Chondrocyte (in vitro differentiated cells): Measurements from ENCODE around the gene CC2D1B. TPM values are rescaled to one million over a fixed set of nuclear protein-coding genes. Genes with fewer than 3 reads are reported as not detected.

ENCODE experiments used
- DNase-seq: peaks from one replicate; pipeline ENCODE4 v3.0.0; 2021; ENCODE audit warnings: mixed read lengths, low spot score
- H3K27ac Mint-ChIP-seq: one replicate; pipeline ENCODE4 v1.8.0; 2021; ENCODE audit warnings: mild to moderate bottlenecking, moderate library complexity, mixed read lengths; ENCODE audit not compliant: unreplicated experiment
- H3K27me3 Mint-ChIP-seq: 2 replicates; pipeline ENCODE4 v1.8.0; 2021; ENCODE audit warnings: low read depth, mixed read lengths
- H3K36me3 Mint-ChIP-seq: 2 replicates; pipeline ENCODE4 v1.8.0; 2021; ENCODE audit warnings: low read depth, mixed read lengths
- H3K4me1 Mint-ChIP-seq: 2 replicates; pipeline ENCODE4 v1.8.0; 2021; ENCODE audit warnings: low read depth, mild to moderate bottlenecking, mixed read lengths
- H3K4me3 Mint-ChIP-seq: one replicate; pipeline ENCODE4 v1.8.0; 2021; ENCODE audit warnings: mild to moderate bottlenecking, moderate library complexity, mixed read lengths; ENCODE audit not compliant: unreplicated experiment
- H3K9me3 Mint-ChIP-seq: 2 replicates; pipeline ENCODE4 v1.8.0; 2021; ENCODE audit warnings: low read depth, mixed read lengths
- total RNA-seq: library from RNA; stranded (reverse); gene quantifications from 3 replicates; pipeline ENCODE4 v1.2.1, GENCODE V29; 2021
- TF ChIP-seq, protein P1 (sequence below): fragments of 200-600 bp; sonication (generic); IDR thresholded peaks from 2 replicates; pipeline ENCODE4 v1.5.0; 2021; ENCODE audit warnings: antibody characterized with exemption, mild to moderate bottlenecking, moderate library complexity

CC2D1B gene
- total RNA-seq, 1 donor from 2014 or later, result 35.0 TPM

DNA sequence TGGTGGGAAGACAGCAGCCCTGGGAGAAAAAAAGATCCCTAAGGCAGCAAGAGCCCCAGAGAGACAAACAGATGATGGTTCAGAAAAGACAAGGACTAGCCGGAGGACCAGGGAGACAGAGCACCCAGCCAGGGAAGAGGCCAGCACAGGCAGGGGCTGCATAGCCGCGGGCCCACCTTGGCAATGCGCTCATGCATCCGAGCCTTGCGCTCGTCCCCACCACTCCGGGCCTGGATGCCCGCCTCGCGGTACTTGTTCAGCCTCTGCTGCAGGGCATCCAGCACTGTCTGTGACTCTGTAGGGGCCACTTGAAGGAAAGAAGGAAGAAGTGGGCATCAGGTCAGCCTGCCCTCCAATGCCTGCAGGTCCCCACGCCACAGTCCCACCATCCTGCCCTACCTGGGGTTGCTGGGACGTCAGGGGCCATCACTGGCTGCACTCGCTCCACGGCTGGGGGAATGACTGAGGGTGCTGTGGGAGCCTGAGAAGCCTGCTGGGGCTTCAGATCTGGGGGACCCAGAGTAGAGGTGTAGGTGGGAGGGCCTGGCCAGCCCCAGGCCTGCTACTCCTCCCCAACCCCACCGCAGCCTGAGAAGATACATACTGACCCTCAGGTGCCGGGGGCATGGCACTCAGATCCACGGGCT lies 7.0 kb downstream of the CC2D1B start:
- Mint-ChIP-seq H3K9me3 (no peaks in the 10 kb centered on the region), H3K36me3 (peaks cover 49% of the 10 kb centered on the region), H3K4me3 (no peak overlapping the region), H3K27ac (no peak overlapping the region), H3K27me3 (no peaks in the 10 kb centered on the region), H3K4me1 (peaks cover 2% of the 10 kb centered on the region)
- DNase-seq, result no peak
- TF ChIP-seq, protein P1, sequence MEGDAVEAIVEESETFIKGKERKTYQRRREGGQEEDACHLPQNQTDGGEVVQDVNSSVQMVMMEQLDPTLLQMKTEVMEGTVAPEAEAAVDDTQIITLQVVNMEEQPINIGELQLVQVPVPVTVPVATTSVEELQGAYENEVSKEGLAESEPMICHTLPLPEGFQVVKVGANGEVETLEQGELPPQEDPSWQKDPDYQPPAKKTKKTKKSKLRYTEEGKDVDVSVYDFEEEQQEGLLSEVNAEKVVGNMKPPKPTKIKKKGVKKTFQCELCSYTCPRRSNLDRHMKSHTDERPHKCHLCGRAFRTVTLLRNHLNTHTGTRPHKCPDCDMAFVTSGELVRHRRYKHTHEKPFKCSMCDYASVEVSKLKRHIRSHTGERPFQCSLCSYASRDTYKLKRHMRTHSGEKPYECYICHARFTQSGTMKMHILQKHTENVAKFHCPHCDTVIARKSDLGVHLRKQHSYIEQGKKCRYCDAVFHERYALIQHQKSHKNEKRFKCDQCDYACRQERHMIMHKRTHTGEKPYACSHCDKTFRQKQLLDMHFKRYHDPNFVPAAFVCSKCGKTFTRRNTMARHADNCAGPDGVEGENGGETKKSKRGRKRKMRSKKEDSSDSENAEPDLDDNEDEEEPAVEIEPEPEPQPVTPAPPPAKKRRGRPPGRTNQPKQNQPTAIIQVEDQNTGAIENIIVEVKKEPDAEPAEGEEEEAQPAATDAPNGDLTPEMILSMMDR, result no peak

DNA sequence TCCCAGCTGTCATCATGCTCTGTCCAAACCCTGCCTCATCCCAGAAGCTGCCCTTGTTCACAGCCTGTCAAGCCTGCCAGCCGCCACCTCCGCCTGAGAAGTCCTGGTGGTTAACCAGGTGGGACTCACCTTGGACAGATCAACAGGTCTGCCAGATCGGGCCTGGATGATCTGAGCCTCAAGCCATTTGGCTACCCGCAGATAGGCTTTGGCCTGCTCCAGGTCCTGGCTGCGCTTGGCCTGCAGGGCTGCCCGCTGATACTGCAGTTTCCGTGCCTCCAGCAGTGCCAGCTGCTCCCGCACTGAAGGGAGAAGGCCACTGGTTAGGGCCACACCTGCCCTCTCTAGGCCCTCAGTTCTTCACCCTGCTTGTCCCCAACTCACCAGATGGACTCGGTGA lies 8.6 kb downstream of the CC2D1B start:
- Mint-ChIP-seq H3K27ac (no peak overlapping the region), H3K4me1 (peaks cover 3% of the 10 kb centered on the region), H3K4me3 (no peak overlapping the region), H3K9me3 (no peaks in the 10 kb centered on the region), H3K36me3 (peaks cover 62% of the 10 kb centered on the region), H3K27me3 (no peaks in the 10 kb centered on the region)
- DNase-seq, result no peak
- TF ChIP-seq, protein P1, result no peak

DNA sequence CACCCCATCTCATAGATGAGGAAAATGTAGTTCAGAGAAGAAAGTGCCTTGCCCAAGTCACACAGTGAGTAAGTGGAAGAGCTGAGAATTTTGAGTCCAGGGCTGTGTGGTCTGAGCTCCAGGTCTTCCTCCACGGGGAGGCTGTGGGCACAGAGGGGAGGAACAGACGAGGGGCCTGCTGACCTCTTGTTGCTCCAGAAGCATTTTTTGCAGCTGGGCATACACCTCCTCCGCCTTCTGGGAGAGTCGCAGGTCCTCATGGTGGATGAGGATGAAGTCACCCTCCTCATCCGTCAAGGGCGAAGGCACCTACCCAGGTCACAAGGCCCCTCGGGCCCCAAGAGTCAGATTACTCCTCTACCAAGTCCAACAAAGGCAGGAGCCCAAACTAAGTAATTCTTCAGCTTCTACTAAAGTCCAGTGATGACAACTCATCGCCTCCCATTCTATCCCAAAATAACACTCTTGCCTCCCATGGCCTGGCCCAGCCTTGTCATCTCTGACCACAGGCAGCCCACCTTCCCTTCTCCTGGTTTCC lies 9.1 kb downstream of the CC2D1B start:
- H3K4me3 Mint-ChIP-seq, result no peak overlapping the region
- no peak overlapping the region for H3K27ac Mint-ChIP-seq
- peaks cover 3% of the 10 kb centered on the region for H3K4me1 Mint-ChIP-seq
- no peaks in the 10 kb centered on the region for H3K27me3 Mint-ChIP-seq
- no peak for DNase-seq
- TF ChIP-seq, protein P1, result no peak
- H3K9me3 Mint-ChIP-seq, result no peaks in the 10 kb centered on the region
- peaks cover 62% of the 10 kb centered on the region for H3K36me3 Mint-ChIP-seq

DNA sequence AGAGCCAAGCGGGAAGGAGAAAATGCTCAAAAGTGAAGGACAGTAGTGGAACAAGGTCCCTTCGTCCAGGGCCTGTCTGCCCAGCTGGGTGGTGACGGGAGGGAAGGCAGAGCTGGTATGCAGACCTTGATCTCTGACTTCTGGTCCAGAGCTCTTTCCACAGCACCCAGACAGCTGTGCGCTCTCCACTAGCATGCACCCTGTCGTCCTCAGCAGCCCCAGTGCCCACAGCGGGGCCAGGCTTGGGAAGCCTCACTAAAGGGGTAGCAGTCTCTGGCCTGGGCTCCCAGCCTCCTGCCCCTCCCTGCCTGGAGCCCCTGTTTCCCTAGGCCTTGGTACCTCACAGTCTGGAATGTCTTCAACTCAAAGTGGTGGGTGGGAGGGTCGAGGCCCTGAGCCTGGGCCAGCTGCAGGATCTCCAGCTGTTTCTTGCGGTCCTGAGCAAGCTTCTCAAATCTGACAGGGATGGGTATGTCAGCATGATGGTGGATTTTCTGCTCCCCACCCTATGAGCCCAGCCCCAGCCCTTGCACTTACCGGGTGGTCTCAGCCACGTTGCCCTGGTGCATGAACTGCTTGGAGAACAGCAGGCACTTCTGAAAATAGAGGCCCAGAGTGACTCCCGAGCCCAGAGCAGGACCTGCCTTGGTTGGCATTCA lies 10.0 kb downstream of the CC2D1B start:
- TF ChIP-seq, protein P1, result no peak
- no peak for DNase-seq
- Mint-ChIP-seq H3K4me1 (peaks cover 3% of the 10 kb centered on the region), H3K27me3 (no peaks in the 10 kb centered on the region), H3K4me3 (no peak overlapping the region), H3K36me3 (peaks cover 53% of the 10 kb centered on the region), H3K27ac (no peak overlapping the region), H3K9me3 (no peaks in the 10 kb centered on the region)

DNA sequence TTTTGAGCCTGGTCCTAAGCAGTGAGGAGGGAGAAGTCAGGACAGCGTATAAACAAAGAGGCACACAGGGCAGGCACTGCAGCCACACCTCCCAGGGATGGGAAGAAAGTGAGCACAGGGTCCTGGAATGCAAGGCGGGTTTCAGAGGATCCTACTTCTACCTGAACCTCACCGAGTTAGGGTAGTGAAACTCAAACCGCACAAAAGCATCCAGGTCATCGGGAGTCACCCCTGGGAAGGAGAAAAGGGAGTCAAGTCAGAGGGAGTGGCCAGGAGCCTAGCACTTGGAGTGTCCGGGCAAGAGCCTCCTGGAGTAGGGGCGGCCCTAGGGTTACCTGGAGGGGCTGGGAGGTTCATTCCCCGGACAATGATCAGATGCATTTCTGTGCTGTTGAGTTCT lies 10.6 kb downstream of the CC2D1B start:
- DNase-seq, result no peak
- H3K27ac Mint-ChIP-seq, result no peak overlapping the region
- no peak overlapping the region for H3K4me3 Mint-ChIP-seq
- H3K9me3 Mint-ChIP-seq, result no peaks in the 10 kb centered on the region
- peaks cover 3% of the 10 kb centered on the region for H3K4me1 Mint-ChIP-seq
- H3K36me3 Mint-ChIP-seq, result peaks cover 53% of the 10 kb centered on the region
- no peaks in the 10 kb centered on the region for H3K27me3 Mint-ChIP-seq
- TF ChIP-seq, protein P1, result no peak
